Neutrophil (primary cell): Measurements from ENCODE around the gene GMDS.

Experiments used
- H3K27ac ChIP-seq: fragments of 200-600 bp; sonication (generic); 2 replicates; pipeline ENCODE4 v1.5.1; 2016; ENCODE audit warnings: mild to moderate bottlenecking, moderate library complexity
- H3K27me3 ChIP-seq: fragments of 200-600 bp; sonication (generic); 2 replicates; pipeline ENCODE4 v1.6.0; 2016; ENCODE audit warnings: mild to moderate bottlenecking
- H3K36me3 ChIP-seq: fragments of 200-600 bp; sonication (generic); 2 replicates; pipeline ENCODE4 v1.5.1; 2017
- H3K4me1 ChIP-seq, 2 experiments: fragments of 200-600 bp in 1 of 2; sonication (generic) in 1 of 2; 1 replicate in 1 of 2; 2 replicates in 1 of 2; pipeline versions ENCODE4 v1.5.1 to v1.6.1; 2013 to 2016; ENCODE audit warnings: low read depth in 1 of 2, low read length in 1 of 2, mild to moderate bottlenecking in 1 of 2, moderate library complexity in 1 of 2; ENCODE audit not compliant: control insufficient read depth in 1 of 2, insufficient read depth in 1 of 2
- H3K4me3 ChIP-seq, 2 experiments: fragments of 200-600 bp in 1 of 2; sonication (generic) in 1 of 2; 1 replicate in 1 of 2; 2 replicates in 1 of 2; pipeline ENCODE4 v1.5.1; 2013 to 2016; ENCODE audit warnings: low read depth in 1 of 2, low read length in 1 of 2, mild to moderate bottlenecking in 1 of 2, moderate library complexity in 1 of 2
- H3K9me3 ChIP-seq: fragments of 200-600 bp; sonication (generic); 2 replicates; pipeline ENCODE4 v1.5.1; 2016
- TF ChIP-seq, protein P1 (sequence below): fragments of 200-600 bp; sonication (generic); IDR thresholded peaks from 2 replicates; pipeline ENCODE4 v1.5.1; 2016; ENCODE audit warnings: antibody characterized with exemption

GMDS gene

DNA sequence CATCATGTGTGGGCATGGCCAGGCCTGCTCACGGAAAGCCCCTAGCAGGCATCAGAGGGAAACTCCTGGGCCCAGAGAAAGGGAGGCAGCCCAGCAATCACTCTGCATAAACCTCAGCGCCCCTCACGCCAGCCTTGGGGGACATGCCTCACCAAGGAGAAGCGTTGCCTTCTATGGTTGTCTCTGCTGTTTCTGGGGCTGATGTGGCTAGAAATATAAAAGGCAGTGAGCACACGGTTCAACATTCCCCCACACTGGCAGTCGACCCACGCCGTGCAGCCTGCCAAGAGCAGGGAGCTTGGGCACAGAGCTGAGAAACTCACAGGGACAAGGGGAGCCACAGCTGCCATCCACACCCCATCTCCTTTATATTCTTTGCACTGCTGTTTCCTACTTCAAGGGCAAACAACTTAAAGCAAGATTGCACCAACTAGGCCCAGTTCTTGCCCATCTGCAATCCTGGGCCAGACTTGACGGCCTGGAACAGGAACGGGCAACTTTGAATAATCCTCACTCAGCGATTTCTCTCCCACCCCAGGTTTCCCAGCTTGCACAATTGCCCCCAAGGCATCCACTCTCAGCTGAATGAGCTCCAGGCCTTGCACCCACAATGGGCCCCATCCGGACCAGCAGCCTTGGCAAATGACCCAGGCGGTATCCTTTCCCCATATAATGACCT lies 671.2 kb downstream of the GMDS start:
- TF ChIP-seq, protein P1, sequence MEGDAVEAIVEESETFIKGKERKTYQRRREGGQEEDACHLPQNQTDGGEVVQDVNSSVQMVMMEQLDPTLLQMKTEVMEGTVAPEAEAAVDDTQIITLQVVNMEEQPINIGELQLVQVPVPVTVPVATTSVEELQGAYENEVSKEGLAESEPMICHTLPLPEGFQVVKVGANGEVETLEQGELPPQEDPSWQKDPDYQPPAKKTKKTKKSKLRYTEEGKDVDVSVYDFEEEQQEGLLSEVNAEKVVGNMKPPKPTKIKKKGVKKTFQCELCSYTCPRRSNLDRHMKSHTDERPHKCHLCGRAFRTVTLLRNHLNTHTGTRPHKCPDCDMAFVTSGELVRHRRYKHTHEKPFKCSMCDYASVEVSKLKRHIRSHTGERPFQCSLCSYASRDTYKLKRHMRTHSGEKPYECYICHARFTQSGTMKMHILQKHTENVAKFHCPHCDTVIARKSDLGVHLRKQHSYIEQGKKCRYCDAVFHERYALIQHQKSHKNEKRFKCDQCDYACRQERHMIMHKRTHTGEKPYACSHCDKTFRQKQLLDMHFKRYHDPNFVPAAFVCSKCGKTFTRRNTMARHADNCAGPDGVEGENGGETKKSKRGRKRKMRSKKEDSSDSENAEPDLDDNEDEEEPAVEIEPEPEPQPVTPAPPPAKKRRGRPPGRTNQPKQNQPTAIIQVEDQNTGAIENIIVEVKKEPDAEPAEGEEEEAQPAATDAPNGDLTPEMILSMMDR = no peak
- H3K36me3 ChIP-seq = no peaks in the 10 kb centered on the region

More for the DNA sequence above, 671.2 kb downstream of the GMDS start:
- Histone ChIP-seq H3K27me3 (no peaks in the 10 kb centered on the region), H3K27ac (no peak overlapping the region), H3K4me1 (no peaks in the 10 kb centered on the region), H3K9me3 (no peaks in the 10 kb centered on the region), H3K4me3 (no peak overlapping the region)
